Breast epithelium (tissue), 3 donors: ENCODE measurements around the gene RMND5B.

Experiments used
- POLR2A ChIP-seq: fragments of 450-650 bp; IDR thresholded peaks from one replicate; pipeline ENCODE4 v1.6.1; 2016; ENCODE audit warnings: antibody characterized with exemption, mild to moderate bottlenecking, moderate library complexity
- POLR2AphosphoS5 ChIP-seq, 3 donors: sonication (generic); formaldehyde crosslinking; IDR thresholded peaks; one replicate each; pipeline ENCODE4 v1.6.1; 2017; ENCODE audit warnings: antibody characterized with exemption in 3 of 3
- TF ChIP-seq, protein P1 (sequence below), 3 donors: fragments of 450-650 bp; IDR thresholded peaks; one replicate each; pipeline ENCODE4 v1.5.1; 2016 to 2017; ENCODE audit warnings: antibody characterized with exemption in 3 of 3, mild to moderate bottlenecking in 3 of 3, moderate library complexity in 3 of 3

DNA sequence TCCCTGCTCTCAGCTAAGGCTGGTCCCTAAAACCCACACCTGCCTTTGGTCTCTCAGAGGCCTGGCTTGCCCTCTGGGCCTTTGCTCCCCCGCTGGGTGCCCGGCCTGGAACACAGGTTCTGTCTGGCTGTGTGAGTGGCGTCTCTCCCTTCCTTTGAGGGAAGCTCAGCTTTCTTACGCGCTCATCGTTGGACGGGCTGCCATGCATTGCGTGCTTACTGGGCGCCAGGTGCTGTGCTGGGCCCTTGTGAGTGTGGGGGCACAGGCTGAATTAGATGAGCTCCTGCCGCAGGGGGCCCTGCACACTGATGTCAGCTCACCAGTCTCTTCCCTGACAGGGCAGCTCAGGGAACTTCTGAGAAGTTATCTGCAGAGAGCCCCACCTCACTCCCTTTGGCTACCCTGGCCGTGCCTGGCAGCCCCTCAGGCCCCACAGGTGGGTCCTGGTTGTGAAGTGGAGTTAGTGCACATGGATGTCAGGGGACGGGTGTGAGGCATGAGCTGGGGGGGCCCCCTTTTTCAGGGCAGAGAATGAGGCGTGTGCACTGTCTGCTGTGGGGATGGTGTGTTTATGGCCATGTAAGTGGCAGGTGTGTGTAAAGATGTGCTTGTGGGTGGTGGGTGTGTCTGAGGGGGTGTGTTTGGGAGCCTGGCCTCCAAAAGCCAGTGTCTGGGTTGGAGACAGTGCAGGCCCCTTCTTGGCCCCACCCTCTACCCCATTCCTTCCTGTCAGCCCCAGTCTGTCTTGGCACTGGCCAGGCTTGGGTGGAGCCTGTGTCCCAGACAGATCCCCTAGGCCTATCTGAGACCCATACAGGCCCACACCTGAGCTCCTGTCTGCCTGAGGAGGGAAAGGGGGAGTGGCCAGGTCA, 7.5 kb upstream of the RMND5B start:
- TF ChIP-seq, protein P1, sequence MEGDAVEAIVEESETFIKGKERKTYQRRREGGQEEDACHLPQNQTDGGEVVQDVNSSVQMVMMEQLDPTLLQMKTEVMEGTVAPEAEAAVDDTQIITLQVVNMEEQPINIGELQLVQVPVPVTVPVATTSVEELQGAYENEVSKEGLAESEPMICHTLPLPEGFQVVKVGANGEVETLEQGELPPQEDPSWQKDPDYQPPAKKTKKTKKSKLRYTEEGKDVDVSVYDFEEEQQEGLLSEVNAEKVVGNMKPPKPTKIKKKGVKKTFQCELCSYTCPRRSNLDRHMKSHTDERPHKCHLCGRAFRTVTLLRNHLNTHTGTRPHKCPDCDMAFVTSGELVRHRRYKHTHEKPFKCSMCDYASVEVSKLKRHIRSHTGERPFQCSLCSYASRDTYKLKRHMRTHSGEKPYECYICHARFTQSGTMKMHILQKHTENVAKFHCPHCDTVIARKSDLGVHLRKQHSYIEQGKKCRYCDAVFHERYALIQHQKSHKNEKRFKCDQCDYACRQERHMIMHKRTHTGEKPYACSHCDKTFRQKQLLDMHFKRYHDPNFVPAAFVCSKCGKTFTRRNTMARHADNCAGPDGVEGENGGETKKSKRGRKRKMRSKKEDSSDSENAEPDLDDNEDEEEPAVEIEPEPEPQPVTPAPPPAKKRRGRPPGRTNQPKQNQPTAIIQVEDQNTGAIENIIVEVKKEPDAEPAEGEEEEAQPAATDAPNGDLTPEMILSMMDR (IDR thresholded peaks at IDR 0.05) = no peak
- no peak for TF ChIP-seq POLR2AphosphoS5 (IDR thresholded peaks at IDR 0.05)
- TF ChIP-seq POLR2A = no peak
